Natural killer cell (primary cell): ENCODE data around the gene SEC23B. TPM values are rescaled to one million over a fixed set of nuclear protein-coding genes. Genes with fewer than 3 reads are reported as not detected.
"Not testable (repeated sequence)": the region's sequence is repeated elsewhere in the genome, so short reads cannot be mapped to it uniquely, and the experiment has no call there.

ENCODE experiments used
- ATAC-seq, 3 donors: fragments of 150-1000 bp in 2 of 3; fragments of 200-7000 bp in 1 of 3; cut with Tn5 transposase; 1 replicate in 1 of 3; 2 replicates in 2 of 3; pipeline ENCODE4 v1.10.0; 2021; ENCODE audit warnings: mild to moderate bottlenecking in 2 of 3, moderate library complexity in 2 of 3
- DNase-seq, 2 donors: peaks; one replicate each; pipeline versions ENCODE4 v3.0.0 to v3.0.0-alpha.2; 2013 to 2021; ENCODE audit warnings: mixed read lengths in 1 of 2
- H3K27ac ChIP-seq: one replicate; pipeline ENCODE4 v1.5.1; 2013; ENCODE audit warnings: mild to moderate bottlenecking, low read length
- H3K27me3 ChIP-seq: one replicate; pipeline ENCODE4 v1.6.1; 2013; ENCODE audit warnings: low read length; ENCODE audit not compliant: control insufficient read depth, insufficient read depth
- H3K36me3 ChIP-seq: one replicate; pipeline ENCODE4 v1.6.1; 2013; ENCODE audit warnings: low read length; ENCODE audit not compliant: control insufficient read depth, insufficient read depth
- H3K4me1 ChIP-seq: one replicate; pipeline ENCODE4 v1.6.1; 2013; ENCODE audit warnings: low read length; ENCODE audit not compliant: control insufficient read depth, insufficient read depth
- H3K4me3 ChIP-seq: one replicate; pipeline ENCODE4 v1.5.1; 2013; ENCODE audit warnings: low read length
- H3K9me3 ChIP-seq: one replicate; pipeline ENCODE4 v1.6.1; 2013; ENCODE audit warnings: low read length; ENCODE audit not compliant: control insufficient read depth, insufficient read depth
- H3K27ac Mint-ChIP-seq, 2 donors: one replicate each; pipeline ENCODE4 v1.8.0; 2022; ENCODE audit warnings: mild to moderate bottlenecking in 2 of 2, mixed read lengths in 2 of 2, moderate library complexity in 1 of 2
- H3K27me3 Mint-ChIP-seq, 2 donors: one replicate each; pipeline ENCODE4 v1.8.0; 2022; ENCODE audit warnings: low read depth in 2 of 2, mixed read lengths in 2 of 2
- H3K36me3 Mint-ChIP-seq: one replicate; pipeline ENCODE4 v1.8.0; 2022; ENCODE audit warnings: mixed read lengths
- H3K4me1 Mint-ChIP-seq, 2 donors: one replicate each; pipeline ENCODE4 v1.8.0; 2022; ENCODE audit warnings: mixed read lengths in 2 of 2
- H3K4me3 Mint-ChIP-seq: one replicate; pipeline ENCODE4 v1.8.0; 2022; ENCODE audit warnings: mild to moderate bottlenecking, moderate library complexity, mixed read lengths
- H3K9me3 Mint-ChIP-seq, 2 donors: one replicate each; pipeline ENCODE4 v1.8.0; 2022; ENCODE audit warnings: mixed read lengths in 2 of 2
- WGBS: methylation state at CpG from one replicate; pipeline ENCODE4 v1.1.7; 2013; ENCODE audit warnings: missing lambda C conversion rate; ENCODE audit not compliant: insufficient coverage; 5-methylcytosine and 5-hydroxymethylcytosine counted together
- intact Hi-C: fragments of 100-400 bp; cut with micrococcal nuclease; formaldehyde crosslinking; loops from one replicate; pipeline ENCODE4 v1.14.2; 2022
- total RNA-seq, 4 donors: library from RNA; stranded (reverse); fragments of 120-200 nt in 1 of 4; gene quantifications; one replicate each; pipeline versions ENCODE4 v1.2.3 to v1.2.4, GENCODE V29; 2013 to 2022
- TF ChIP-seq, protein P1 (sequence below): fragments of 200-600 bp; IDR thresholded peaks from one replicate; pipeline ENCODE4 v1.8.0; 2022; ENCODE audit warnings: antibody characterized with exemption

The SEC23B gene
- total RNA-seq, 3 donors from 2014 or later (not counting 1 experiment from before 2014, with no cell fraction given): 58.2 to 68.8 (median 63.9) TPM

DNA sequence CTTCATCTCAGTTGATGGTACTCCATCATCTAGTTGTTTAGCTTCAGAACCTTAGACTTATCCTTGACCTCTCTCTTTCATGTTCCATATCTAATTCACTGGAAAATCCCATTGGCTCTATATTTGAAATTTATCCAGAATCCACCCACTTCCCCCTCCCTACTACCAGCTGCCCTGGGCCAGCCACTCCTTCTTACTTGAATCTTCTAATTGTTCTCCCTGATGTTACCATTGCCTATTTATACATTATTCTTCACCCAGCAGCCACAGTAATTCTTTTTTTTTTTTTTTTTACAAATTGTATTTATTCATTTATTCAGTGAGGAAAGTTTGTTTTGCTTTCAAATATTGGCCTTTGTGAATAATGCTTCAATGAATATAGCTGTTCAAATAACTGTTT lies 8.2 kb downstream of the SEC23B start:
- intact Hi-C loops: no loop called here
- Mint-ChIP-seq H3K27me3 (no peaks in the 10 kb centered on the region), H3K27ac (peak overlapping the region in 1 of 2 donors; percentile 38), H3K9me3 (no peaks in the 10 kb centered on the region), H3K4me3 (no peak overlapping the region), H3K4me1 (peaks cover 25 to 30% of the 10 kb centered on the region in 2 donors), H3K36me3 (no peaks in the 10 kb centered on the region)
- Histone ChIP-seq H3K27me3 (no peaks in the 10 kb centered on the region), H3K4me1 (no peaks in the 10 kb centered on the region), H3K9me3 (no peaks in the 10 kb centered on the region), H3K27ac (no peak overlapping the region), H3K36me3 (peaks cover 29% of the 10 kb centered on the region), H3K4me3 (no peak overlapping the region)
- TF ChIP-seq, protein P1, sequence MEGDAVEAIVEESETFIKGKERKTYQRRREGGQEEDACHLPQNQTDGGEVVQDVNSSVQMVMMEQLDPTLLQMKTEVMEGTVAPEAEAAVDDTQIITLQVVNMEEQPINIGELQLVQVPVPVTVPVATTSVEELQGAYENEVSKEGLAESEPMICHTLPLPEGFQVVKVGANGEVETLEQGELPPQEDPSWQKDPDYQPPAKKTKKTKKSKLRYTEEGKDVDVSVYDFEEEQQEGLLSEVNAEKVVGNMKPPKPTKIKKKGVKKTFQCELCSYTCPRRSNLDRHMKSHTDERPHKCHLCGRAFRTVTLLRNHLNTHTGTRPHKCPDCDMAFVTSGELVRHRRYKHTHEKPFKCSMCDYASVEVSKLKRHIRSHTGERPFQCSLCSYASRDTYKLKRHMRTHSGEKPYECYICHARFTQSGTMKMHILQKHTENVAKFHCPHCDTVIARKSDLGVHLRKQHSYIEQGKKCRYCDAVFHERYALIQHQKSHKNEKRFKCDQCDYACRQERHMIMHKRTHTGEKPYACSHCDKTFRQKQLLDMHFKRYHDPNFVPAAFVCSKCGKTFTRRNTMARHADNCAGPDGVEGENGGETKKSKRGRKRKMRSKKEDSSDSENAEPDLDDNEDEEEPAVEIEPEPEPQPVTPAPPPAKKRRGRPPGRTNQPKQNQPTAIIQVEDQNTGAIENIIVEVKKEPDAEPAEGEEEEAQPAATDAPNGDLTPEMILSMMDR: no peak
- DNase-seq: no peak
- no peak for ATAC-seq

DNA sequence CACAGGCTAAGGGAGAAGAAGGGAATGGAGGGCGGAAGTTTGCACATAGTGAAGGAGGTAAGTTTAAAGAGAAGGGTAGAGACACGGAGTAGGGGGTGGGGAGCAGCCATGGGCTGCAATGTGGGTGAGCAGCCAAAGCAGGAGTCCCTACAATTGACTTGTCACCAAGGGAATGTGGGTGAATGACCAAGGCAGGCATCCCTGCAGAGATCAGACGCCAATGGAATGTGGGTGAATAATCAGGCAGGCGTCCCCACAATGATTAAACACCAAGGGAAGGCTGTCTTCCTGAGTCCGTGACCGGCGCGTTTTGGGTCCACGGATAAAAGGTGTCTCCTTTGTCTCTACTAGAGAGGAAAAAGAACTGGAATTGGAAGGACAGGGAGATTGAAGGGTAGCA lies 14.3 kb downstream of the SEC23B start:
- H3K9me3 Mint-ChIP-seq, H3K4me3 Mint-ChIP-seq, ATAC-seq, H3K4me3 ChIP-seq, DNase-seq, H3K4me1 ChIP-seq, H3K27ac Mint-ChIP-seq, H3K27me3 Mint-ChIP-seq, H3K27ac ChIP-seq, intact Hi-C loops, H3K4me1 Mint-ChIP-seq, H3K27me3 ChIP-seq, H3K9me3 ChIP-seq: not testable (repeated sequence)
- H3K36me3 Mint-ChIP-seq: peaks cover 17% of the 10 kb centered on the region
- 96% methylated on average over 9 of the region's 9 CpGs for WGBS
- H3K36me3 ChIP-seq: peaks cover 30% of the 10 kb centered on the region

DNA sequence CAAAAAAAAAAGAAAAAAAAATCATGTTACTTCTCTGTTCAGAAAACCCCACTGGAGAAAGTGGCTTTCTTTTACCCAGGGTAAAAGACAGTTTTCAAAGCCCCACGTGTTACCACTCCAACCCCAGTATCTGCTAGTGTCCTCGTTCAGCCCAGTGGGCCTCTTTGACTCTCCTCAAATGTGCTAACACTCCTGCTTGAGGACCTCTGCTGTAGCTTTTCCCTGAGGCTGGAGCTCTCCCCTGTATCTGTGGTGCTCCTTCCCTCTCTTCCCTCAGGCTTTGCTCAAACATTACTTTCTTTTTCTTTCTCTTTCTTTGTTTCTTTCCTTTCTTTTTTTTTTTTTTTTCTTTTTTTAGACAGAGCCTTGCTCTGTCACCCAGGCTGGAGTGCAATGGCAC lies 15.3 kb downstream of the SEC23B start:
- Mint-ChIP-seq H3K4me1 (no peaks in the 10 kb centered on the region), H3K27me3 (no peaks in the 10 kb centered on the region), H3K4me3 (no peak overlapping the region), H3K27ac (no peak overlapping the region), H3K9me3 (no peaks in the 10 kb centered on the region), H3K36me3 (peaks cover 18% of the 10 kb centered on the region)
- ATAC-seq (no peak), DNase-seq (no peak)
- TF ChIP-seq, protein P1: no peak
- H3K4me3 ChIP-seq: no peak overlapping the region
- 89% methylated on average over 2 of the region's 2 CpGs for WGBS
- H3K27ac ChIP-seq: no peak overlapping the region
- H3K4me1 ChIP-seq: no peaks in the 10 kb centered on the region
- H3K36me3 ChIP-seq: peaks cover 40% of the 10 kb centered on the region
- H3K9me3 ChIP-seq: no peaks in the 10 kb centered on the region
- H3K27me3 ChIP-seq: no peaks in the 10 kb centered on the region
- intact Hi-C loops: no loop called here

DNA sequence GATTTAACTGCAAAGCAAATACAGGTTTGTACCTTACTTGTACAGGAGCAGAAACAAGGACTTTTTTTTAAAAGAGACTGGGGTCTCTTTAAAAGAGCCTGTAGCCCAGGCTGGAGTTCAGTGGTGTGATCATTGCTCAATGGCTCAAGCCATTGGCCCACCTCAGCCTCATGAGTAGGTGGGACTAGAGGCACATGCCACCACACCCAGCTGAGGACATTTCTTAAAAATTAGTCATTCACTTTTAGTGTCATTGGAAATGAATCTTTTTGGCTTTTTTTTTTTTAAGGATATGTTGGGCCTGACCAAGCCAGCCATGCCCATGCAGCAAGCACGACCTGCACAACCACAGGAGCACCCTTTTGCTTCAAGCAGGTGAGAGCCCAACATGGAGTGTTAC lies 16.9 kb downstream of the SEC23B start:
- H3K27ac ChIP-seq: no peak overlapping the region
- intact Hi-C loops: no loop called here
- TF ChIP-seq, protein P1: no peak
- no peaks in the 10 kb centered on the region for H3K4me1 Mint-ChIP-seq
- no peaks in the 10 kb centered on the region for H3K9me3 Mint-ChIP-seq
- H3K4me3 Mint-ChIP-seq: no peak overlapping the region
- H3K27ac Mint-ChIP-seq: peak overlapping the region; percentile 6 to 27
- H3K27me3 ChIP-seq: no peaks in the 10 kb centered on the region
- no peaks in the 10 kb centered on the region for H3K9me3 ChIP-seq
- H3K36me3 ChIP-seq: peaks cover 53% of the 10 kb centered on the region
- WGBS: 100% methylated on average over 1 of the region's 1 CpG
- H3K27me3 Mint-ChIP-seq: no peaks in the 10 kb centered on the region
- no peaks in the 10 kb centered on the region for H3K4me1 ChIP-seq
- H3K36me3 Mint-ChIP-seq: peaks cover 32% of the 10 kb centered on the region
- H3K4me3 ChIP-seq: no peak overlapping the region
- no peak for DNase-seq
- no peak for ATAC-seq

DNA sequence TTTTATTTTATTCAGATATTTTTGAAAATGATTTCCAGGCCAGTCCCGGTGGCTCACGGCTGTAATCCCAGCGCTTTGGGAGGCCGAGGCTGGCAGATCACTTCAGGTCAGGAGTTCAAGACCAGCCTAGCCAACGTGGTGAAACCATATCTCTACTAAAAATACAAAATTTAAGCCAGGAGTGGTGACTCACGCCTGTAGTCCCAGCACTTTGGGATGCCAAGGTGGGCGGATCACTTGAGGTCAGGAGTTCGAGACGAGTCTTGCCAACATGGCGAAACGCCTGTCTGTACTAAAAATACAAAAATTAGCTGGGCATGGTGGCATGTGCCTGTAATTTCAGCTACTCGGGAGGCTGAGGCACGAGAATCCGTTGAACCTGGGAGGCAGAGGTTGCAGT lies 19.0 kb downstream of the SEC23B start:
- H3K36me3 ChIP-seq: peaks cover 59% of the 10 kb centered on the region
- H3K27ac ChIP-seq, intact Hi-C loops, DNase-seq, H3K4me3 ChIP-seq, H3K27me3 ChIP-seq, H3K4me1 ChIP-seq, H3K9me3 Mint-ChIP-seq, H3K4me1 Mint-ChIP-seq, H3K27me3 Mint-ChIP-seq, H3K9me3 ChIP-seq, H3K27ac Mint-ChIP-seq, H3K4me3 Mint-ChIP-seq, ATAC-seq: not testable (repeated sequence)
- peaks cover 32% of the 10 kb centered on the region for H3K36me3 Mint-ChIP-seq
- WGBS: 89% methylated on average over 14 of the region's 14 CpGs
